ENCODE measurements around the gene ASCC3.

GRCh38 chr6:100780648-100781047, 100.5 kb downstream of the ASCC3 start:
- no peak for TF ChIP-seq GATA2 (IDR thresholded peaks at IDR 0.05; ENCODE audit: low read depth, low read length)
- no peak for TF ChIP-seq GATA3 (IDR thresholded peaks at IDR 0.05; ENCODE audit: low read depth, low read length)

Data from SH-SY5Y (cell line).